GM19468 (cell line): ENCODE data around the gene TDRD3.
"Not testable (repeated sequence)": the region's sequence is repeated elsewhere in the genome, so short reads cannot be mapped to it uniquely, and the experiment has no call there.

ENCODE experiments used
- ATAC-seq: cut with Tn5 transposase; IDR thresholded peaks from one replicate; pipeline ENCODE4 v1.9.1; 2021; ENCODE audit warnings: mild to moderate bottlenecking, moderate library complexity, moderate number of reproducible peaks; ENCODE audit not compliant: unreplicated experiment; ENCODE audit errors: extremely low read depth

Gene TDRD3

DNA sequence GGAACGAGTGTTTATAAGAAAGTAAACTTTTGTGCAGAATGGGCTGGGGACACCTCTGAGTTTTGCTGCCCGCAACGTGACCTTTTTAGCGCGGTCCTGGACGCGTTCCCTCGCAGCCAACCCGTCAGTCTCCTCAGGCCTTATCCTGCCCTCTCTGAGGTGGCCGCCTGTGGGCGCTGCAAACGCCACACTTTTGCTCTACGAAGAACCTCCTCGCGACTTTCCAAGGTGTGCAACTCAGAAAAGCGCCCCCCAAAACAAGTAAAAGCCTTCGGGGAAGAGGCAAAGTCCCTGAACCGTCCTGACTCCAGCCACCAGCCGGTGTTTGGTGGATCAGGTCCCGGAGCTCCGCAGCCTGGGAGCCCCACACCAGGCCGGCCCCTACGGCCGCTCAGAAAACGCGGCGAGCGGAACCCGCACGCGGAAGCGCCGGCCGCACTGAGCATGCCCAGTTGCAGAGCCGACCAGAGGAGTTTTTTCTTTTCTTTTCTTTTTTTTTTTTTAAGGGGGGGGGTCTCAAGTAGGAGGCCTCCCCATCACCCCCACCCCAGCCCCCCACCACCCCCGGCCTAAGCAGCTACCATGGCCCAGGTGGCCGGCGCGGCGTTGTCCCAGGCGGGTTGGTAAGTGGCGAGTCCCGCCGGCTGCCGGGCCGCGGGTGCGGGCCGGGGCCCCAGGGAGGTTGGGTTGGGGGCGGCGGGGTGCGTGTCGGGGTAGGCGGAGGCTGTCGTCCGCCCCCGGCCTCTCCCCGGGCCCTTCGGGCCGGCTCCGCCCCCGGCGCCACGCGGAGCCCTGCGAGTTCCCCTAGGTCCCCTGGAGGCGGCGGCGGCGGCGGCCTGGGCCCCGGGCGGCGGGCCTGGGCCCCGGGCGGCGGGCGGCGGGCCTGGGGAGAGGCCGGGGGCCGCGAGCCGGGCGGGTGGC is at the start of gene TDRD3:
TSS of gene TDRD3 (plus strand) at position 438 of the 921 bp plus-strand sequence. CDS start at position 583, 145 bp downstream.
- peak; percentile 35 for ATAC-seq

DNA sequence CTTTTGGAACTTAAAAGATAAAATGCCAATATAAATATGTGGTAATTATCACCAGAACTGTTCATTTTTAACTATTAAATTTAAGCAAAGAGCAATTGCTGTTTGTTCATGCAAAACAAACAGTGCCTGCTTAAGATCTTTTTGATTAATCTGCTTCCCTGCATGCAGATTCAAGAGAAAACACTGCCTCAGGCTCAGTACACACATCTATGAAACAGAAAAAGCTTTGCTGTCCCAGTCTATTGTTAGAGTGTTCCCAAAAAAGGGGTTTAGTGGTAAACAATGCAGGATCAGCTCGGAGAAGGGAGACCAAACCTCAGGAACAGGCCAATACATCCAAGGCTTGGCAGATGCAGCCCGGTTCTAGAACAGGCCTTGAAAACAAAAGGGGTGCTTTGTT is 49.3 kb upstream of the TDRD3 start:
- no peak for ATAC-seq

DNA sequence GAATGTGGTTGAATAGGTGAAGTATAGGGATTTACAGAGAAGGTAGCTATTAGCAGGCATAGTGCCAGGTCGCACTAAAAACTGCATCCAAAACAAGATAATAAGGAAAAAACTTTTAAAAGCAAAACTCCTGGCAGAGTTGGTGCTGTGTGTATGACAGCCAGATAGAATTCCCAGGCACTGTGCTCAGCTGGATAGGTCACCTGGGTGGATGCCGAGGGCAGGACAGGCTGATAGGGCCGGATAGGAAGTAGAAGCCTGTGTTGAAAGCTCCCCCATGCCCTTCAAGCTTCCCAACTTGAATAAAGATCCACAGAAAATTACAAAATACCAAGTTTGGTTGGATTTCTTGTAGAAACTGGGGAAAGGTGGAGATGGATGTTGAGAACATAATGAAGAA is 48.9 kb upstream of the TDRD3 start:
- ATAC-seq: no peak

DNA sequence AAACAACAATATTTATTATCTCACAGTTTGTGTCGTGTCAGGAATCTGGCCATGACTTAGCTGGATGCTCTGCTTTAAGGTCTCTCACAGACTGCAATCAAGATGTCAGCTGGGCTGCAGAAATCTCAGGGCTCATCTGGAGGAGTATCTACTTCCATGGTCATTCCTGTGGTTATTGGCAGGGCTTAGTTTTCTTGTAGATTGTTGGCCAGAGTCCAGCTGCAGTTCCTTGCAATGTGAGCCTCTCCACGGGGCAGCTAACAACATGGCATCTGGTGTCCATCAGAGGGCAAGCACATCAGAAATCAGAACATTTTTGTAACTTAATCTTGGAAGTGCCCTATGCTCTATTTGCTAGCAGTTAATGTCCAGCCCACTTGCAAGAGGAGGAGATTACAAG is 45.7 kb upstream of the TDRD3 start:
- ATAC-seq: no peak

DNA sequence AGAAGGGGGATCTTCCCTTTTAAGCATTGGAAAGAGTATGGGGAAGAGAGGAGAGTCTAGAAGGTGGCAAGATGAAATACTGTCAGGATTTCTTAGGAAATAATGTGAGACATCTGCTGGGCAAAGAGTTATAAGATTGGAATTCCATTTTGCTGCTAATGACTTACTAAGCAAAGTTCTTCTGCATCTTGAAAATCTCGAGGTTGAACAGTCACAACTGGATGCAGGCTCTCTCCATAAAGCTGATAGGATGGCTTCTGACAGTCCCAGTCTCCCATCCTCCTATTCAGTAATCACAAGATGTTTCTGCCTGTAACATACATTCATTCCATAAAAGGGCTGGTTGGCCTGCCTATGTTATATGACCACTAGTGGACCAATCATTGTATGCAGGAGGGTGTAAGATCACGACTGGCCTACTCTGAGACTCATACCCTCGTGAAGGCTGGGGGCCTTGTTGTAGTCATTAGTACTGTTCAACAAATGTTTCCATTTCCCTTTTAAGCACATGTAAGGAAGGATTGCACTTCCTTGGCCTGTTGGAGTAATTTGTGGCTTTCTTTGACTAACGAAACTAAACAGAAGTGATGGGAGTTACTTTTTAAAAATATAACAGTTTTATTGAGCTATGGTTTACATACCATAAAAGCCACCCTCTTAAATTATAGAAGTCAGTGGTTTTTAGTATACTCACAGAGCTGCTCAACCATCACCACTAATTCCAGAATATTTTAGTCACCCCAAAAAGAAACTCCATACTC is 45.0 kb upstream of the TDRD3 start:
- ATAC-seq: no peak

DNA sequence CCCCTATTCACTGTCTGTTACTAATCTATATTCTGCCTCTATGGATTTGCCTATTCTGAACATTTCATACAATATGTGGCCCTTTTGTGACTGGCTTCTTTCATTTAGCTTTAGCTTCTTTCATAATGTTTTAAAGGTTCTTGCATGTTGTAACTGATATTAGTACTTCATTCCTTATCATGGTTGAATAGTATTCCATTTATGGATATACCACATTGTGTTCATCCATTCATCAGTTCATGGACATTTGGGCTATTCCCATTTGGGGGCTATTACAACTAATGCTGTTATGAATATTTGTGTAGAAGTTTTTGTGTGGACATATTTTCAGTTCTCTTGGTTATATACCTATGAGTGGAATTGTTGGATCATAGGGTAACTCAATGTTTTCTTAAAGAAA is 44.4 kb upstream of the TDRD3 start:
- no peak for ATAC-seq

DNA sequence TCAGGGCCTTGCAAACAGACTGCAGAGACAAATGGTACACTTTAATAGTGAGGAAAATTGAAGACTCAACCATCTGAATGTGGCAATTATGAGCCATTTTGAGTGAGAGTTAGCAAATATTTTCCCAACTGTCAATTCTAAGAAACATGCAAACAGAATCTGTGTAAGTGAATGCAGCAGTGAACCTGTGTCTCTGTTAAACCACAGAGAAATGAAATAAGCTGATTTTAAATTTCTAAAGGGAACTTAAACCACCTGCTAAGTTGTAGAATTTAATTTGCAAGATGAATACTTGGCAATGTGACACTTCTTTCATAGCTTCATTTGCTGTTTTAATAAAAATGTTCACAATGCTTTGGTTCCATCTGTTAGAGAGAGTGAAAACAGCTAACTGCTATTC is 42.0 kb upstream of the TDRD3 start:
- no peak for ATAC-seq

DNA sequence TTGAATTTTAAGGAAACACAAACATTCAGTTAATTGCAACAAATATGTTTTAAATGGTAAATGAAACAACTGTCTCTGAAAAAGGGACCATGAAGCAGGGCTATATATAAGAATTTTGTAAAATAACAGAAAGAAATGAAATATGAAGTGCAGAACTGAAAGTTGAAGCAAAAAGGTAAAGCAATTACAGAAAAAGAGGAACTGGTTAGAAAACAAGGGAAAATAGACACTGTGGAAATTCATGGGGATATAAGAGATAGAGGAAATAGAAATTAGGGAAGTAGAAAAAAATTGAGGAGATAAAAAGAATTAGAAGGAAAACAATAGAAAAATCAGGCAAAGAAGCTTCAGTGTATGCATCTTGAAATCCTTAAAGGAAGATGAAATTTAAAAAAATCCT is 40.0 kb upstream of the TDRD3 start:
- no peak for ATAC-seq

DNA sequence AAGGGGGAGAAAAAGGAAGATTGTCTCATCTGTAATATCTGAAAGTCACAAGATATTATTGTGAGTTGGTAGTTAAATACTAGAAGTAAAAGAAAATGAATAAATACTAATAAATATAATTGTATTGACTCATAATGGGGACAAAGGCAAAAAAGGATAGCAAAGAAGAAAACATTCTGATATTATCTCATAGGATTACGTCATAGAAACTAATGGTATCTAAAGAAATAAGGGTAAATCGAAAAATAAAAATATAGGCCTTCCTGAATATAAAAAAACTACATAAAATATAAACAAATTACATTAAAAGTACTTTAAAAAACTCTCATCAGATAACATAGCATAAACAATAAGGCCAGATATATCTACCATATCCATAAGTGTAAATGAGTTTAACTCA is 38.6 kb upstream of the TDRD3 start:
- ATAC-seq: no peak

DNA sequence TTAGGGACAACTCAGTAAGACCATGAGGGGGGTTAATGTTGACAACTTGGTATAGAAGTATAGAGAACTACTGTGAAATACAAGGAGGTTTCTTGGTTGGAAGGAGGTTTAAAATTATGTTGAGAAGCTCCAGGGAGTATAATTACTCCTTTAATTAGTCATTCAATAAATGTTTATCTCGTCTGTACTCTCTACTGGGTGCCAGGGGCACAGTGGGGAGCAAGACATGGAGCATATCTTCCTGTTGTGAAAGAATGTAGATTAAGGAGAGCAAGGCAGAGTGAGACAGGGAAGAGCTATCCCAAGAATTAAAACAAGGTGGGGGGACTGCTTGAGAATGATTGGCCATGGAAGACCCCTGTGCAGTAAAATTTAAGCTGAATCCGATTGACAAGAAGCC is 33.7 kb upstream of the TDRD3 start:
- ATAC-seq: no peak

DNA sequence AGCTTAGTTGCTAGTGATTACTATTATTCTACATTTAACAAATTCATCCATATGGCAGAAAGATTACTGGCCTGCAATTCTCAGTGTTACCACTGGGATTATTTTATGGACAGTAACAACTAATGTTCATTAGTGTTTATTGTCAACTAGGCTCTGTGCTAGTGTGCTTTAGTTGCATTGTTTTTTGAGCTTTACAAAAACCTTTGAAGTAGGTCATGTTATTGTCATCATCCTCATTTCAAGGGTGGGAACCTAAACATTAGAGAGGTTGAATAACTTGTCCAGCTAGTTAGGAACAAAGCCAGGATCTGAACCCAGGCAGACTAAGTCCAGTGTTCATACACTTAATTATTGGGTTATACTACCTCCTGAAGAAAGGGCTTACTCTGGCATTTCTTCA is 27.8 kb upstream of the TDRD3 start:
- ATAC-seq: no peak

DNA sequence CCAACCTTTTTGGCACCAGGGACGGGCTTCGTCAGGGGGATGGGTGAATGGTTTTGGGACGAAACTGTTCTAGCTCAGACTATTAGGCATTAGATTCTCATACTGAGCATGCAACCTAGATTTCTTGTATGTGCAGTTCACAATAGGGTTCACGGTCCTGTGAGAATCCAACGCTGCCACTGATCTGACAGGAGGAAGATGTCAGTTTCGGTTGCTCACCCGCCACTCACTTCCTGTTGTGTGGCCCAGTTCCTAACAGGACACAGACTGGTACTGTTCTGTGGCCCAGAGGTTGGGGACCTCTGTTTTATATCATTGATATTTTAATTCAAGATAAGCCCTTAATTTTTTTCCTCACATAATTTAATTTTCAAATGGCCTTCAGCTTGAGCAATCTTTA is 26.7 kb upstream of the TDRD3 start:
- ATAC-seq: no peak

DNA sequence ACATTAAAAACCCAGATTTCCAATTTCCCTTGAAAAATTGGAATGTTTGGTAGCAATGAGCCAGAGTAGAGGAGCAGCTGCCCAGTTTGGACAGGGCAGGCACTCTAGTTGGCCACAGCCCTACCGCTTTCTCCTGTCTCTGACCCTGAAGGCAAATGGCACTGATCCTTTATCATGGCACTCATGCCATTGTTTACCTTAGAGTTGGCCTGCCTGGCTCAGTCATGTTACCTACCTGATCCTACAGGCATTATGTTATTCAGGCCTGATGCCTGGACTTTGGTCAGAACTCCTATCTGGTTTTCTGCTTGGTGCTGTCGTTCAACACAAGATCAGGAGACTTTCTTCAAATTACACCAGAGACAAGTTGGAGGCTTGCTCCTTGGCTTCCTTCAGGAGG is 24.9 kb upstream of the TDRD3 start:
- ATAC-seq: no peak

DNA sequence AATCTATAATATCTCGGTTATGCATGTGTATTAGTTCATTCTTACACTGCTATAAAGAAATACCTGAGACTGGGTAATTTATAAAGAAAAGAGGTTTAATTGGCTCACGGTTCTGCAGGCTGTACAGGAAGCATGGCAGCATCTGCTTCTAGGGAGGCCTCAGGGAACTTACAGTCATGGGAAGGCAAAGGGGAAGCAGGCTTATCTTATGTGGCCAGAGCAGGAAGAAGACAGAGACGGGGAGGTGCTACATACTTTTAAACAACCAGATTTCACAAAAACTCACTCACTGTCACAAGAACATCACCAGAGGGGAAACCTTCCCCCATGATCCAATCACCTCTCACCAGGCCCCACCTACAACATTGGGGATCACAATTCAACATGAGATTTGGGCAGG is 17.7 kb upstream of the TDRD3 start:
- ATAC-seq: not testable (repeated sequence)

DNA sequence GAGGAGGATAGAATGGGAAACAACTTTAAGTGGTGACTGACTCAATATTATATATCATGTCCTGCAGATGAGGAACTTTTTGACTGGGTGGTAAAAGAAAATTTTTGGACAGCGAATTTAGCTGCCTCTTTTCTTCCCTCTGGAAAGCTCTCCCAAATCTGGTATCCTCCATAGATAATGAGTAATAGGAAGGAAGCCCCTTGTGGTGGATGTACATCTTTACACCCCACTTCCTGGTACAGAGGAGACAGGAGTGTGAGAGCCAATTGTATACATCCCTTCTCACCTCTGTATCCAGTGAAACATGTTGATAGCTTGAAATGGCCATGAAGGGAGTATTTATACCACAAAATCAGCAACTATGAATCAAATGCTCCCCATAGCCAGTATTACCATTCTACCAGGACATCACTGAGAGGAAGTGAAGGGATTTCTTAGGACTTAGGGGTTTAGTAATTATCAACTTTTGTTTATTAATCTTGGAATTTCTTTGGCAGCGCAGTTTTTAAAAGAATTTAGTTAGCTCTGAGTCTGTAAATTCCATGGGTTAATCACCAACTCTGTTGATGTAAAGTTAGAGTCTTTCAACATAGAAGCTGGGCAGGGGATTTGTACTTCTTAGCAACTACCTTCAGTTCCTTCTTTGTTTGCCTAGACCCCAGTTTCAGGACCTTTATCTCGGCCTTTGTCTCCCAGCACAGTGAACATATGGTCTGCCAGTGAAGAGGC is 17.0 kb upstream of the TDRD3 start:
- ATAC-seq: no peak

DNA sequence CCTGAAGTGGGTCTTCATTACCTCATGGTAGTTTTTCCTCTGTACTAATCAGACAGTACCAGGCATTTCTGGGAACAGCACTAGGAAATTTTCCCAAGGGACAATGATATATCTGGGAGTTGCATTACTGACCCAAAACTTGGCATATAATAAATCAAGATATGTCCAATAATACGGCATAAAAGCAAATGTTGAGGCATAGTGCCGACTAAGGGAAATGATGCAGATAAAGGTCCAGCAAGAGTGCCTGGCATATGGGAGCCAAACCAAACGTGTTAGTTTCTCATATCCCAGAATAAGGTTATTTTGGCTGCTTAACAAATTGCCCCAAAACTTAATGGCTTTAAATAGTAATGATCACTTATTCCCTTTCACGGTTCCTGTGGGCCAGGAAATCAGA is 12.1 kb upstream of the TDRD3 start:
- no peak for ATAC-seq

DNA sequence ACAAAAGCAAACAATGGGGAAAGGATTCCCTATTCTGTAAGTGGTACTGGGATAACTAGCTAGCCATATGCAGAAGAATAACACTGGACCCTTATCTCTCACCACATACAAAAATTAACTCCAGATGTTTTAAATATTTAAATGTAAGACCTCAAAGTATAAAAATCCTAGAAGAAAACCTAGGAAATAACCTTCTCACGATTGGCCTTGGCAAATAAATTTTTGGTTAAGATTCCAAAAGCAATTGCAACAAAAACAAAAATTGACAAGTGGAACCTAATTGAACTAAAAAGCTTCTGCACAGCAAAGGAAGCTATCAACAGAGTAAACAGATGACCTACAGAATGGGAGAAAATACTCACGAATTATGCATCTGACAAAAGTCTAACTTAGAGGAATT is 10.8 kb upstream of the TDRD3 start:
- no peak for ATAC-seq

DNA sequence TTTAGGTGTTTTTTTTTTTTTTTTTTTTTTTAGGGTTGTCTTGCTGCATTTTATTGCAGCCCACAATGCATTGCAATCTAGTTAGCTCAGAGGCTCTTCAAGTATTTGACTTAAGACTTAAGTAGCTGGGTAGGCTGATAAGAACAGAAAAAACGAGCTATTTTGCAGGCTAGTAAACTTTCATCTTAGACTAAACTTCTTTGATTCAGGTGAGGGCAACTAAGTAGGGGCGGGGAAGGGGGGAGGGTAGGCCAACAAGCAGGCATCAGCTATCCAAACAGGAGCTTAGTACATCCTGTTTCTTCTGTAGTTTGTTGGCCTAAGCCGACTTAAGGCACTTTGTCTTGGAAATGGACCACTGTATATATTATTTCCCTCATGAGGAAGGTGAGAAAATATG is 4.9 kb upstream of the TDRD3 start:
- no peak for ATAC-seq

DNA sequence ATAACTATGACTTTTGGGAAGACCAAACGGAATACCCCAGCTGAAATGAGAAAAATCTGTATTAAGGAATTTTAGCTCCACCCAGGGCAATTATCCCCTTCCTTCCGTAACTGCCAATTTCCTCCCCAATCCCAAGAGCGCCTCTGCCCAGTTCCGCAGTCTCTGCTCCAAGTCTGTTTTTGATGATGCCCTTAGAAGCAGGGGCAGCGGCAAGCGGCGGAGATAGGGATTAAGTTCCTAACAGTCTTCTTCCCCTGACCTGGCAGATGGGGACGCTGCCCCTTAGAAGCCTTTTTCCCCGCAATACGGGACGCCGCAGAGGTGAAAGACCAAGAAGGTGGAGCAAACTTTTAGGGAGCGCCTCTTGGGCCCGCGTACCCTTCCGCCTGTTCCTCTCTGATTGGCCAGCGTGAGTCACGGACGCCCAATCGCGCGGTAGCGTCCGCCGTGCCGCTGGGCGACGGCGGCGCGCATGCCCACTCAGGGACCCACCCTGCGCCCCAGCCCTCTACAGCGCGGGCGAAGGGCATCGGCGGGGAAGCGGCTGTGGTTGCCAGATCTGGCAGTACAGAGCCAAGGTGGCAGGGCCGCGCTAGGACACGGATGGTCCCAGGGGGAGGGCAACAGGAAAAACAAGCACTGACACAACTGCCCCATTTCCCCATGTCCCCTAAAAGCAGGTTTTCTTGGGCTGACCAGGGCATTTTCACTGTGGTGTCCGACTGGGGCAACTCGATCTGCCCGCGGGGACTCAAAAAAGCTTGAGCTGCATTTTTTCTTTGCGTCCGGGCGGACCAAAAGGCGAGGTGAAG is 843 bp upstream of the TDRD3 start:
- ATAC-seq: peak; percentile 79
